ENCODE data around the gene APP.
"Not testable (repeated sequence)": the region's sequence is repeated elsewhere in the genome, so short reads cannot be mapped to it uniquely, and the experiment has no call there.

The APP gene

GRCh38 chr21:25925936-25926335 lies 244.6 kb downstream of the APP start:
- H3K9me3 ChIP-seq (ENCODE audit: insufficient read depth, low read length), result no peaks in the 10 kb centered on the region
- TF ChIP-seq, protein P1, sequence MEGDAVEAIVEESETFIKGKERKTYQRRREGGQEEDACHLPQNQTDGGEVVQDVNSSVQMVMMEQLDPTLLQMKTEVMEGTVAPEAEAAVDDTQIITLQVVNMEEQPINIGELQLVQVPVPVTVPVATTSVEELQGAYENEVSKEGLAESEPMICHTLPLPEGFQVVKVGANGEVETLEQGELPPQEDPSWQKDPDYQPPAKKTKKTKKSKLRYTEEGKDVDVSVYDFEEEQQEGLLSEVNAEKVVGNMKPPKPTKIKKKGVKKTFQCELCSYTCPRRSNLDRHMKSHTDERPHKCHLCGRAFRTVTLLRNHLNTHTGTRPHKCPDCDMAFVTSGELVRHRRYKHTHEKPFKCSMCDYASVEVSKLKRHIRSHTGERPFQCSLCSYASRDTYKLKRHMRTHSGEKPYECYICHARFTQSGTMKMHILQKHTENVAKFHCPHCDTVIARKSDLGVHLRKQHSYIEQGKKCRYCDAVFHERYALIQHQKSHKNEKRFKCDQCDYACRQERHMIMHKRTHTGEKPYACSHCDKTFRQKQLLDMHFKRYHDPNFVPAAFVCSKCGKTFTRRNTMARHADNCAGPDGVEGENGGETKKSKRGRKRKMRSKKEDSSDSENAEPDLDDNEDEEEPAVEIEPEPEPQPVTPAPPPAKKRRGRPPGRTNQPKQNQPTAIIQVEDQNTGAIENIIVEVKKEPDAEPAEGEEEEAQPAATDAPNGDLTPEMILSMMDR (IDR thresholded peaks at IDR 0.05; ENCODE audit: insufficient read depth, low read length, poor library complexity, severe bottlenecking), result no peak
- no peak for TF ChIP-seq EZH2phosphoT487 (conservative IDR thresholded peaks at IDR 0.05; ENCODE audit: low read length)
- H3K27me3 ChIP-seq (ENCODE audit: low read length), result no peaks in the 10 kb centered on the region

GRCh38 chr21:25925064-25925800 lies 245.3 kb downstream of the APP start:
- H2AFZ ChIP-seq (ENCODE audit: low read depth, low read length, severe bottlenecking), result no peak overlapping the region
- no peak overlapping the region for H3K4me2 ChIP-seq (ENCODE audit: low read depth, low read length, poor library complexity, severe bottlenecking)
- H3K27me3 ChIP-seq (ENCODE audit: low read length), result no peaks in the 10 kb centered on the region
- H3K36me3 ChIP-seq (ENCODE audit: low read length), result no peaks in the 10 kb centered on the region
- no peak overlapping the region for H3K9ac ChIP-seq (ENCODE audit: low read length)
- no peaks in the 10 kb centered on the region for H3K79me2 ChIP-seq (ENCODE audit: insufficient read depth, low read length)
- no peak for TF ChIP-seq EZH2phosphoT487 (conservative IDR thresholded peaks at IDR 0.05; ENCODE audit: low read length)
- TF ChIP-seq, protein P1 (IDR thresholded peaks at IDR 0.05; ENCODE audit: insufficient read depth, low read length, poor library complexity, severe bottlenecking), result no peak
- H3K27ac ChIP-seq (ENCODE audit: low read depth, low read length), result no peak overlapping the region
- no peaks in the 10 kb centered on the region for H3F3A ChIP-seq (ENCODE audit: insufficient read depth)
- no peaks in the 10 kb centered on the region for H3K9me3 ChIP-seq (ENCODE audit: insufficient read depth, low read length)
- no peaks in the 10 kb centered on the region for H4K20me1 ChIP-seq (ENCODE audit: low read depth, low read length)
- no peak overlapping the region for H3K4me3 ChIP-seq (ENCODE audit: insufficient read depth, low read length, poor library complexity, severe bottlenecking)
- H3K9me2 ChIP-seq (replicated peaks; ENCODE audit: insufficient read depth, low read length), result no peaks in the 10 kb centered on the region

More at GRCh38 chr21:25925936-25926335, 244.6 kb downstream of the APP start:
- Histone ChIP-seq H3K79me2 (ENCODE audit: insufficient read depth, low read length) (no peaks in the 10 kb centered on the region), H3K36me3 (ENCODE audit: low read length) (no peaks in the 10 kb centered on the region), H3K27ac (ENCODE audit: low read depth, low read length) (no peak overlapping the region), H2AFZ (ENCODE audit: low read depth, low read length, severe bottlenecking) (no peak overlapping the region), H3K9me2 (replicated peaks; ENCODE audit: insufficient read depth, low read length) (no peaks in the 10 kb centered on the region), H3K9ac (ENCODE audit: low read length) (no peak overlapping the region), H3K4me2 (ENCODE audit: low read depth, low read length, poor library complexity, severe bottlenecking) (no peak overlapping the region), H3F3A (ENCODE audit: insufficient read depth) (no peaks in the 10 kb centered on the region), H4K20me1 (ENCODE audit: low read depth, low read length) (no peaks in the 10 kb centered on the region), H3K4me3 (ENCODE audit: insufficient read depth, low read length, poor library complexity, severe bottlenecking) (no peak overlapping the region)

DNA sequence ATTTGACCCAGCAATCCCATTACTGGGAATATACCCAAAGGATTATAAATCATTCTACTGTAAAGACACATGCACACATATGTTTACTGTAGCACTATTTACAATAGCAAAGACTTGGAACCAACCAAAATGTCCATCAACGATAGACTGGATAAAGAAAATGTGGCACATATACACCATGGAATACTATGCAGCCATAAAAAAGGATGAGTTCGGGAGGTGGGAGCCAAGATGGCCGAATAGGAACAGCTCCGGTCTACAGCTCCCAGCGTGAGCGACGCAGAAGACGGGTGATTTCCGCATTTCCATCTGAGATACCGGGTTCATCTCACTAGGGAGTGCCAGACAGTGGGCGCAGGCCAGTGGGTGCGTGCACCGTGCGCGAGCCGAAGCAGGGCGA lies 252.4 kb downstream of the APP start:
- H3K9me2 ChIP-seq (replicated peaks; ENCODE audit: insufficient read depth, low read length); H3K4me2 ChIP-seq (ENCODE audit: low read depth, low read length, poor library complexity, severe bottlenecking); H3K4me3 ChIP-seq (ENCODE audit: insufficient read depth, low read length, poor library complexity, severe bottlenecking); H2AFZ ChIP-seq (ENCODE audit: low read depth, low read length, severe bottlenecking); H4K20me1 ChIP-seq (ENCODE audit: low read depth, low read length); H3K9ac ChIP-seq (ENCODE audit: low read length); H3K79me2 ChIP-seq (ENCODE audit: insufficient read depth, low read length); H3K27ac ChIP-seq (ENCODE audit: low read depth, low read length); H3K9me3 ChIP-seq (ENCODE audit: insufficient read depth, low read length); H3K27me3 ChIP-seq (ENCODE audit: low read length); H3K36me3 ChIP-seq (ENCODE audit: low read length); H3F3A ChIP-seq (ENCODE audit: insufficient read depth): not testable (repeated sequence)

- Histone ChIP-seq H4K20me1 (ENCODE audit: low read depth, low read length) (no peaks in the 10 kb centered on the region), H3K36me3 (ENCODE audit: low read length) (no peaks in the 10 kb centered on the region), H3K9me3 (ENCODE audit: insufficient read depth, low read length) (no peaks in the 10 kb centered on the region), H3K27ac (ENCODE audit: low read depth, low read length) (no peak overlapping the region), H3K4me2 (ENCODE audit: low read depth, low read length, poor library complexity, severe bottlenecking) (no peak overlapping the region), H3F3A (ENCODE audit: insufficient read depth) (no peaks in the 10 kb centered on the region), H3K9ac (ENCODE audit: low read length) (no peak overlapping the region), H3K4me3 (ENCODE audit: insufficient read depth, low read length, poor library complexity, severe bottlenecking) (no peak overlapping the region), H3K9me2 (replicated peaks; ENCODE audit: insufficient read depth, low read length) (no peaks in the 10 kb centered on the region), H3K79me2 (ENCODE audit: insufficient read depth, low read length) (no peaks in the 10 kb centered on the region), H2AFZ (ENCODE audit: low read depth, low read length, severe bottlenecking) (no peak overlapping the region), H3K27me3 (ENCODE audit: low read length) (no peaks in the 10 kb centered on the region)
- TF ChIP-seq, protein P1 (IDR thresholded peaks at IDR 0.05; ENCODE audit: insufficient read depth, low read length, poor library complexity, severe bottlenecking), result no peak
- TF ChIP-seq EZH2phosphoT487 (conservative IDR thresholded peaks at IDR 0.05; ENCODE audit: low read length), result no peak
Measured at GRCh38 chr21:25916226-25916625, 254.3 kb downstream of the APP start.
